Right lung (tissue), 5 donors: ENCODE measurements around the gene TMEM8B. TPM values are rescaled to one million over a fixed set of nuclear protein-coding genes. Genes with fewer than 3 reads are reported as not detected.
A peak's percentile ranks its signal among the peaks of the same experiment; 100 is the strongest.

ENCODE experiments used
- DNase-seq, 2 donors: peaks; one replicate each; pipeline ENCODE4 v3.0.0-alpha.2; 2013
- polyA plus RNA-seq, 5 donors: library from polyadenylated mRNA; unstranded; fragments of 120-200 nt; gene quantifications; one replicate each; pipeline versions ENCODE4 v1.2.1 to v1.2.3, GENCODE V29; 2013; ENCODE audit warnings: inconsistent platforms in 1 of 5, low replicate concordance in 1 of 5; ENCODE audit not compliant: insufficient read length in 5 of 5, insufficient read depth in 1 of 5

Gene TMEM8B
- polyA plus RNA-seq, 5 donors = 21.3 to 31.5 (median 27.1) TPM

GRCh38 chr9:35811381-35812024 lies 17.5 kb upstream of the TMEM8B start:
- DNase-seq = no peak

- DNase-seq = peak; percentile 89 to 90
Measured at GRCh38 chr9:35812025-35812602, 16.9 kb upstream of the TMEM8B start, which contains the start of gene SPAG8. Gene SPAG8, minus strand, starts transcription at chr9:35812262. Its CDS starts 115 bp downstream, at chr9:35812147.

GRCh38 chr9:35813434-35814105 lies 15.5 kb upstream of the TMEM8B start:
- no peak for DNase-seq

GRCh38 chr9:35814106-35814840 lies 14.8 kb upstream of the TMEM8B start:
- DNase-seq = peak in 1 of 2 donors; percentile 60

GRCh38 chr9:35814841-35815543 lies 14.0 kb upstream of the TMEM8B start, which contains the start of gene HINT2:
Gene HINT2, minus strand, starts transcription at chr9:35815042. Its CDS starts 63 bp downstream, at chr9:35814979.
- peak; percentile 94 to 97 for DNase-seq

- DNase-seq = no peak
Measured at GRCh38 chr9:35816708-35817107, 12.3 kb upstream of the TMEM8B start.

- no peak for DNase-seq
Measured at GRCh38 chr9:35818341-35818740, 10.7 kb upstream of the TMEM8B start.

GRCh38 chr9:35820076-35820475 lies 9.0 kb upstream of the TMEM8B start:
- DNase-seq = no peak

- DNase-seq = no peak
Measured at GRCh38 chr9:35822926-35823325, 6.1 kb upstream of the TMEM8B start.

- DNase-seq = no peak
Measured at GRCh38 chr9:35826071-35826701, 2.8 kb upstream of the TMEM8B start.

GRCh38 chr9:35827486-35827885 lies 1.5 kb upstream of the TMEM8B start:
- DNase-seq = no peak

- DNase-seq = no peak
Measured at GRCh38 chr9:35828716-35829083, 328 bp upstream of the TMEM8B start, which contains the start of gene FAM221B. Gene FAM221B, minus strand, starts transcription at chr9:35828732. Its CDS starts 2,571 bp downstream, at chr9:35826161.

- DNase-seq = no peak
Measured at GRCh38 chr9:35829764-35830096, 702 bp downstream of the TMEM8B start.

- DNase-seq = no peak
Measured at GRCh38 chr9:35831040-35831439, 2.0 kb downstream of the TMEM8B start.

GRCh38 chr9:35832814-35833213 lies 3.8 kb downstream of the TMEM8B start:
- no peak for DNase-seq

GRCh38 chr9:35834260-35835215 lies 5.5 kb downstream of the TMEM8B start:
- DNase-seq = no peak

- DNase-seq = no peak
Measured at GRCh38 chr9:35835216-35835632, 6.2 kb downstream of the TMEM8B start.

GRCh38 chr9:35835766-35836165 lies 6.7 kb downstream of the TMEM8B start:
- DNase-seq = no peak

GRCh38 chr9:35836595-35836994 lies 7.6 kb downstream of the TMEM8B start:
- DNase-seq = no peak

GRCh38 chr9:35839926-35840325 lies 10.9 kb downstream of the TMEM8B start:
- no peak for DNase-seq
